Neuron (in vitro differentiated cells): ENCODE data around the gene GNB1L.
"Not testable (repeated sequence)": the region's sequence is repeated elsewhere in the genome, so short reads cannot be mapped to it uniquely, and the experiment has no call there.

Source experiments
- H2AFZ ChIP-seq: one replicate; pipeline ENCODE4 v1.6.1; 2013; ENCODE audit warnings: low read depth, mild to moderate bottlenecking, inconsistent platforms, low read length, moderate library complexity
- H3K27me3 ChIP-seq: one replicate; pipeline ENCODE4 v1.6.1; 2013; ENCODE audit warnings: low read length; ENCODE audit not compliant: insufficient read depth
- H3K36me3 ChIP-seq: one replicate; pipeline ENCODE4 v1.6.1; 2013; ENCODE audit warnings: low read length; ENCODE audit not compliant: insufficient read depth
- H3K4me1 ChIP-seq: one replicate; pipeline ENCODE4 v1.6.1; 2013; ENCODE audit warnings: low read length; ENCODE audit not compliant: insufficient read depth
- H3K4me3 ChIP-seq: 2 replicates; pipeline ENCODE4 v1.5.1; 2013; ENCODE audit warnings: mild to moderate bottlenecking, low read length, moderate library complexity
- H3K9me3 ChIP-seq: one replicate; pipeline ENCODE4 v1.6.1; 2013; ENCODE audit warnings: low read length

Gene GNB1L

DNA sequence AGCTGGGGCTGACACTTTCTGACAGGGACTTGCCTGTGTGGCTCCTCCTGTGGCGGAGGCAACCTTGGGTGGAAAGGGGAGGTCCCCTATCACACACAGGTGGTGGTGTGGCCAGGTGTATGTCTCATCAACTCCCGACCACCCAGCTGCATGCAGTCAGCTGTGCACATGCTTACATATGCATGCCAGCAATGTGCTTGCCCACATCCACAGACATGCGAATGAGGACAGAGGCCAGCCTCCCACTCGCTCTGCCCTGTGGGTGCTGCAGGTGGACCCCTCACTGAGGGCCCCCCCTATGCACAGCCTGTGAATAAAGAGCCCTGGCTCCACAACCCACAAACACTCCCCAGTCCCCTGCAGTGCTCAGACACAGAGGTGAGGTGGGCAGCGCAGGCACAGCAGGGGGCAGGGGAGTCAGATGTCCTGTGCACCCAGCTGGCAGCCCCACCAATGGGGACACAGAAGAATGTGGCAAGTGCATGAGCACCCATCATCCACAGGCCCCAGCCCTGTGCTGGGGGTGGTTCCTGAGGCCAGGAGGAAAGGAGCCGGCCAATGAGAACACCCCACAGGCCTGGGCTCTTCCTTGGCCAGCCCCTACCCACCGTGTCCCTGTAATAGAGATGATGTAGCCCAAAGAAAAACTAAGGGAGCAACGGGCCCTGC, 9.5 kb downstream of the GNB1L start:
- no peaks in the 10 kb centered on the region for H3K27me3 ChIP-seq
- H2AFZ ChIP-seq, result no peak overlapping the region
- no peaks in the 10 kb centered on the region for H3K4me1 ChIP-seq
- H3K4me3 ChIP-seq, result no peak overlapping the region
- H3K36me3 ChIP-seq, result peaks cover 6% of the 10 kb centered on the region
- H3K9me3 ChIP-seq, result peaks cover 4% of the 10 kb centered on the region

DNA sequence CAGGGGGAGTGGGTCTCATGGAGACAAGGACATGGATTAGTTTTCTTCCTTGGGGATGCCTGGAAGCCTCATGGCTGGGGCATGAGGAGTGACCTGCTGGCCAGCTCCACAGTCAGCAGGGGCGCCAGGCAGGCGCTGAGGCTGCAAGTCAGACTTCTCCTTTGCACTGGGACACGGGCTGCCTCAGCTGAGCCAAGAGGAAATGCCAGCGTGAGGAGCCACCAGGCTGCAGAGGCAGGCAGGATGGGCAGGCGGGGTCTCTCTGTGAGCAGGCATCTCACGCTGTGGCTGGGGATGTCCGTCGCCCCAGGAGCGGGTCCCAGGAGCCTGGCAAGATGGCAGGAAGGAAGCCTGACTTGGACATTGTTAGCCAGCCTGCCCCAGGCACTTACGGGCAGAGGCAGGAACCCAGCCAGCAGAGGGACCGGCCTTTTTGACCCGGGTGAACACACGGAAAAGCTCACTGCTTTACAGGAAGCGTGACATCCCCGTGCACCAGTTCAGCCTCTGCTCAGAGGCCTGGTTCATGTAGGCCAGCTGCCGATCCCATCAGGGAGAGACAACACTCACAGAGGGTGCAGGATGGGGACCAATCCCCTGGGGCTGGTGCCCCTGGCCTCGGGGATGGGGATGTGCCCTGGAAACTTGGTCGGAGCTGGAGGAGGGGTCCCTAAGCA, 10.2 kb downstream of the GNB1L start:
- Histone ChIP-seq H3K36me3 (peaks cover under 1% of the 10 kb centered on the region), H2AFZ (no peak overlapping the region), H3K27me3 (no peaks in the 10 kb centered on the region), H3K4me1 (no peaks in the 10 kb centered on the region), H3K4me3 (no peak overlapping the region), H3K9me3 (peaks cover 4% of the 10 kb centered on the region)

DNA sequence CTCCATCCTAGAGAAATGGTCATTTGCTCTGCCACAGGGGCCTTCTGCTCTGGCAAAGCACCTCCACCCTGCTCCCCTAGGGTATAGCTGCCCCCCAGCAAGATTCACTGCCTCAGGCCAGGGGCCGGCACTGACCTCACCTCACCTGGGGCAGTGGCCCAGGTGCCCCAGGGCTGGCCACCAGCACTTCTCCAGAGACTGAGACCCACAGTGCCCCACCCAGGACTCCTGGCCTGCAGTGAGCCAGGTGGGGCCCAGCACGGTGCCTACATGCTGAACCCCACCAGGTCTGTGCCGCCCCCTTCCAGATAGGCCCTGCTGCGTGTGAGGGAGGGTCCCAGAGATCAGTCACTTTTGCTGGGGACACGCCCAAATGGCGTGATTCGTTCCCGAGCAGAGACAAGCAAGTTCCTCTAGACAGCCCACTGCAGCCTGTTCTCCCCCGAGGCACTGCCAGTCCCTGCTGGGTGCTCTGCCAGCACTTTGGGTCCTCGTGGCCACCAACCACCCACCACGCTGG, 10.8 kb downstream of the GNB1L start:
- Histone ChIP-seq H3K9me3 (peaks cover 3% of the 10 kb centered on the region), H2AFZ (no peak overlapping the region), H3K4me1 (no peaks in the 10 kb centered on the region), H3K36me3 (no peaks in the 10 kb centered on the region), H3K4me3 (no peak overlapping the region), H3K27me3 (no peaks in the 10 kb centered on the region)

DNA sequence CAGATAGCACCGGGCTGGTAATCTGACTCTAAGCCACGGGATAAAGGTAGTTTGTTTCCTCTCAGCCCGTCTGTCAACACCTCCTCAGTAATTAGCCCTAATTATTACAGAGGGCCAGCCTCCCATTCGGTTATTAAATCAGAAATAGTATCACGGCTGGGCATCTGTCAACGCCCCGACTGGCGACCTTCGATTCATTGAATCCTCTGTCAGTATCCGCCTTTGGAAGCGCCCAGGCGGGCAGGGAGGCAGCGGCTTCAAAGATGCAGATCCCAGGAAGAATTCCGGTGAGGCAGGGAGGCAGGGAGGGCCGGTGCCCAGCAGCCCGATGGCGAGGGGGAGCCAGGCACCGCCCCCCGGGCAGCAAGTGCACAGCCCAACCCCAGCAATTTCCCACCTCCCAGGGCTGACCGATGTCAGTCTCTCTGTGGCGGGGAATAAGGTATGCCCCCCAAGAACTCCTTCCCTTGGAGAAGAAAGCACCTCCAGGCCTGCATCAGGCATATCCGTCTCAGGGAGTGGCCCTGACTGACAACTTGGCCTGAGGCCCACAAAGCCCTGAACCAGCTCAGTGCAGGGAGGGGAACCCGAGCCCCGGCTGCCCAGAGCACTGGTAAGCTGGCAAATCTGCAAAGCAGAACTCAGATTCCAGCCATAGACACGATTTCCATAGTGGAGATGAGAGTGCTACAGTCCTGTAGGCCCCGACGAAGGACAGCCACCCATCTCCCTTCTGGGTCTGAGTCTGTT, 11.4 kb downstream of the GNB1L start:
- no peaks in the 10 kb centered on the region for H3K4me1 ChIP-seq
- H2AFZ ChIP-seq, result no peak overlapping the region
- no peak overlapping the region for H3K4me3 ChIP-seq
- H3K9me3 ChIP-seq, result peaks cover 2% of the 10 kb centered on the region
- no peaks in the 10 kb centered on the region for H3K27me3 ChIP-seq
- H3K36me3 ChIP-seq, result no peaks in the 10 kb centered on the region

DNA sequence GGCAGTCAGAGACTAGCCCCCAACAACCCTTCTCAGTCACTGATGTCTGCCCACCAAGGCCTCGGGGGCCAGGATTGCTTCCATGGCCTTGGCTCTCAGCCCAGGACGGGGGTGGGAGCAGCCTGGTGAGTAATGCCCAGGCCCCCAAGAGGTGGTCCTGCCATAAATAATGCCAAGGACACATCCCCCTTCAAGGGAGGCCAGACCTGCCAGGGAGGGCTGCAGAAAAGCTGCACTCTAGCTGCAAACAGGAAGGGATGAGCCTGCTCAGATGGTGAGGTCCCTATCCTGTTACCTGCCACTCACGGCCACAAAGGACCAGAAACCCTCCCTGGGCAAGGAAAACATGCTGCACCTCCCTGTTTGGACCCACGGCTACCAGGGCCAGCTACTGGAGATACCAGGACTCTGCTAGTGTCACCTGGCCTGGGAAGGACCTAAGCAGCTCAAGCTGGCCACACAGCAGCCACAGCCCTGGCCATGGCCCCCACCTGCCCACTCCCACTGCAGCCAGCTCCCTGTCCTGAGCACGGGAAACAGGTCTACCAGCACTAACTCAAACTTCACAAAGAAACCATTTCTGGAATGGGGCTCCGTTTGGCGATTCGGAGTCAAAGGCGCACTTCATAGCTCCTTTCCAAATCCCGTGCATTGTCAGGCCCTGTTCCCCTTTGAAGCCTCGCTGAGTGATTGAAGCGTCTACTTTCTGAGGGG, 12.1 kb downstream of the GNB1L start:
- Histone ChIP-seq H3K36me3 (no peaks in the 10 kb centered on the region), H2AFZ (no peak overlapping the region)

DNA sequence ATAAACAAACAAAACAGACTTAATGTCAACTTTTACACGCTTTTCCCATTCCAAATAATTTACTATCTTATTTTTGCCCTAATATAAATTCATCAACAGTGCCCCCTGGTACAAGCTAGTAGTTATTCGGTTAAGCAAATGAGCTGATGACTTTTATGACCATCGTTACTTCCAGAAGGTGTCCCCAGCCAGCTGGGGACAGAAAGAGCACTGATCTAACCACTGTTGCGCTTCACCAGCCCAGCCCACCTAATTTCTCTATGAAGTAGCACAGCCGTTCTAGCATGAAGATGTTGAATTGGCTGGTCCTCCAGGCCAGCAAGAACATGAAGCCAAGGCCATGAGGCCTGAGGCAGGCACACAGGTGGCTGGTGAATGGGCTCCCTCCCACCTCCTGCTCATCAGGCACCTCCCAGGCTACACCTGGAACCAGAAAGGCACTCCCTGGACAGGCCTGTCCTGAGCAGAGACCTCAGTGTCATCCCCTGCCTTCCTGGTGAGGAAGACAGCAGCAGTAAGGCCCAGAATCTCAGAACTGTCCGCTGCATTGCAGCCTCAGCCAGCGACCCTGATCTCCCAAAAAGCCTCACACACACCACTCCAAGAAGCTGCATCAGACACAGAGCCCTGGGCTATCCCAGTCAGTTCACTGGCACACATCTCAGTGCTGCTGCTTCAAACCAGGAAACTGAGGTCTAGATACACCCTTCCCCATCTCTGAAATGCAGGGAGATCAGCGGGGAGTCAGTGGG, 12.9 kb downstream of the GNB1L start:
- Histone ChIP-seq H3K4me1 (no peaks in the 10 kb centered on the region), H3K27me3 (no peaks in the 10 kb centered on the region), H3K4me3 (no peak overlapping the region), H2AFZ (no peak overlapping the region), H3K9me3 (no peaks in the 10 kb centered on the region), H3K36me3 (no peaks in the 10 kb centered on the region)

More for the DNA sequence above, 12.1 kb downstream of the GNB1L start:
- no peak overlapping the region for H3K4me3 ChIP-seq
- peaks cover 2% of the 10 kb centered on the region for H3K9me3 ChIP-seq
- no peaks in the 10 kb centered on the region for H3K27me3 ChIP-seq
- H3K4me1 ChIP-seq, result no peaks in the 10 kb centered on the region

DNA sequence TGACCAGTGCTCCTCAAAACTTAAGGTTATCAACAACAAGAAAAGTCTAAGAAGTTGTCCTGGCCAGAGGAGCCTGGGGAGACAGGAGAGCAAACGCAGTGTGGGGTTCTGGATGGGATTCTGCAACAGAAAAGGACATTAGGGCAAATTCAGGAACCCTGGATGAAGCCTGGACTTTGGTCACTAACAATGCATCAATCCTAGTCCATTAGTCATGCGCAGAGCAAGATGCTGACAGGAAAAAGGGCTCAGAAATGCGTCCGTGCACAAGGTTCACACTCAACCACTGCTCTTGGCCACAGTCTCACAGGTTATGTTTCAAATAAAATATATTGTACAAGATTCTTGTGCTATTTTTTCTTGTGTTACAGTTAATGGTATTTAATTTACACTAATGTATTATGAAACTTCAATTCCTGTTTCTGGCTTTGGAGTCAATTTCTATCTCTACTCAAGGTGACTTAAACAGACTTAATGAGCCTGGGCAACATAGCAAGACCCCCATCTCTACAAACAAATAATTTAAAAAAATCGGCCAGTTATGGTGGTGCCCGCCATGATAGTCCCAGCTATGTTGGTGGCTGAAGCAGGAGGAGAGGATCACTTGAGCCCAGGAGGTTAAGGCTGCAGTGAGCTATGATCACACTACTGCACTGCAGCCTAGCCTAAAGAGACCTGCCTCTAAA, 13.6 kb downstream of the GNB1L start:
- H2AFZ ChIP-seq, result no peak overlapping the region
- H3K4me3 ChIP-seq, result no peak overlapping the region
- H3K27me3 ChIP-seq, result no peaks in the 10 kb centered on the region
- H3K4me1 ChIP-seq, result no peaks in the 10 kb centered on the region
- no peaks in the 10 kb centered on the region for H3K36me3 ChIP-seq
- no peaks in the 10 kb centered on the region for H3K9me3 ChIP-seq

DNA sequence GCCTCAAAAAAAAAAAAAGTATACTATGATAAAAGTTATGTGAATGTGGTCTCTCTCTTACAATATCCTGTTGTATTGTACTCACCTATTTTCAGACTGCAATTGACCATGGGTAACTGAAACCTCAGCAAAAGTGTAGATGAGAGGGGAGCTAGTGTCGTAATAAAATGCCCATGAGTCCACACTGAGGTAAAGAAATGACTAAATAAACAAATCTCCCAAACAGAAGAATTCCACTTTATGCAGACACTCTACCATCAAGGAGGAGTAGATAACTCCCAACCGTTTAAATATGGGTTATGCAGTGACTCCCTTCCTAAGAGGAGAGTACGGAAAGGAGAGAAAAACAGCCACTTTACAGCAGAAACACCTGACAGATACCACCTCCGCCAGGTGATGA, 14.6 kb downstream of the GNB1L start:
- Histone ChIP-seq H3K4me1 (no peaks in the 10 kb centered on the region), H3K9me3 (no peaks in the 10 kb centered on the region)

DNA sequence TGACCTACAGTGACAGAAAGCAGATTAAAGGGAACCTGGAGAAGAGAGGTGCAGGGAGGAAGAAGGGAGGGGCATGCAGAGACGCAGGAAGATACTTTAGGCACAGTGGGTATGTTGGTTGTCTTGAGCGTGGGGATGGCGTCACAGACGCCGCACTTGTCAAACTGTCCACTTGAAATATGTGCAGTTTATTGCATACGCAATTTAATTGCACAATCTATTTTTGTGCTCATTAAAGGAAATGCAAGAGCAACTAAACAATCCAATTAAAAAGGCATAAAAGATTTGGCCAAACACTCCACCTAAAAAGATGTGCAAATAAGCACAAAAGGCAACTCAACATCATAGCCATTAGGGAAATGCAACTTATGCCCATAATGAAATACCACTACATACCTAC, 16.8 kb downstream of the GNB1L start:
- no peaks in the 10 kb centered on the region for H3K27me3 ChIP-seq
- H3K9me3 ChIP-seq, result no peaks in the 10 kb centered on the region
- H3K36me3 ChIP-seq, result no peaks in the 10 kb centered on the region
- H3K4me1 ChIP-seq, result no peaks in the 10 kb centered on the region
- no peak overlapping the region for H3K4me3 ChIP-seq
- H2AFZ ChIP-seq, result no peak overlapping the region

More for the DNA sequence above, 14.6 kb downstream of the GNB1L start:
- no peak overlapping the region for H2AFZ ChIP-seq
- no peak overlapping the region for H3K4me3 ChIP-seq
- no peaks in the 10 kb centered on the region for H3K27me3 ChIP-seq
- H3K36me3 ChIP-seq, result no peaks in the 10 kb centered on the region

DNA sequence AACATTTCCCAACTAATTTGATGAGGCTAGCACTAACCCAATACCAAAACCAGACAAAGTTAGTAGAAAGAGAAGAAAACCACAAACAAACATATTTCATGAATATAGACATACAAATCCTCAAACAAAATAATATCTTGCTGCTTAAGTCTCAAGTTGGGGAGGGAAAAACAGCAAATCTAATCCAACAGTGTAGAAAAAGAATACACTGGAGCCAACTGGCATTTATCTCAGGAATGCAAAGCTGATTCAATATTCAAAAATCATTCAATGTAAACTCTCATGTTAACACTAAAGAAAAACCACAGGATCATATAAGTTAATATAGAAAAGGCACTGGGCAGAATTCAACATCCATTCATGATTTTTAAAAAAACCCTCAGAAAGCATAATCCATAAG, 18.2 kb downstream of the GNB1L start:
- Histone ChIP-seq H3K4me1 (no peaks in the 10 kb centered on the region), H3K27me3 (no peaks in the 10 kb centered on the region), H3K4me3 (no peak overlapping the region), H2AFZ (no peak overlapping the region), H3K36me3 (no peaks in the 10 kb centered on the region), H3K9me3 (no peaks in the 10 kb centered on the region)

DNA sequence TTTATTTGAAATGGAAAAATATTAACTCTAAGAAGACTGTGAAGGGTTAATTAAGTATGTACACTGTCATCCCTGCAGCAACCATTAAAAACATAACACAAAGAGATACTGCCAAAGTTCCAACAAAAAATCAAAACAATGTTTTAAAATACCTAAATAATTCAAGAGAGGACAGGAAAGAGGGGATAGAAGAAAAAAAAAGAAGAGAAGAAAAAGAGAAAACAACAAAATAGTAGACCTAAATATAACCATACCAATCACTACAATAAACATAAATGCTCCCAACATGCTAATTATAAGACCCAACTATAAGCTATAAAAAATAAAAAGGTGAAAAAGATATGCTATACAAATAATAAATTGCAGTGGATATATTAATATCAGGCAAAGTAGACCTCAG, 20.1 kb downstream of the GNB1L start:
- H3K36me3 ChIP-seq, result no peaks in the 10 kb centered on the region
- H3K9me3 ChIP-seq, result no peaks in the 10 kb centered on the region
- no peak overlapping the region for H3K4me3 ChIP-seq
- H2AFZ ChIP-seq, result no peak overlapping the region
- H3K27me3 ChIP-seq, result no peaks in the 10 kb centered on the region
- H3K4me1 ChIP-seq, result no peaks in the 10 kb centered on the region

DNA sequence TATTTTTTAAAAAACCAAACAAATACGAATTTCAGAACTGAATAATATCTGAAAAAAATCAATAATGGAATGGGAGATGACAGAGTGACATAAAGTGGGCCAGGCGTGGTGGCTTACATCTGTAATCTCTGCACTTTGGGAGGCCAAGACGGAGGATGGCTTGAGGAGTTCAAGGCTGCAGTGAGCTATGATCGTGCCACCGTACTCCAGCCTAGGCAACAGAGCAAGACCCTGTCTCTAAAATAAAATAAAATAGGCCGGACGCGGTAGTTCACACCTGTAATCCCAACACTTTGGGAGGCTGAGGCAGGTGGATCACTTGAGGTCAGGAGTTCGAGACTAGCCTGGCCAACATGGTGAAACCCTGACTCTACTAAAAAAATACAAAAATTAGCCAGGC, 21.3 kb downstream of the GNB1L start:
- H3K9me3 ChIP-seq, H3K4me1 ChIP-seq, H3K27me3 ChIP-seq, H3K36me3 ChIP-seq, H3K4me3 ChIP-seq, H2AFZ ChIP-seq: not testable (repeated sequence)
